ENCODE data around the gene MAP3K2.

GRCh38 chr2:127398239-127398590 is 10.4 kb upstream of the MAP3K2 start:
- TF ChIP-seq EP300 (IDR thresholded peaks at IDR 0.05) (no peak), POLR2A (IDR thresholded peaks at IDR 0.05) (no peak)
- TF ChIP-seq, protein P1, sequence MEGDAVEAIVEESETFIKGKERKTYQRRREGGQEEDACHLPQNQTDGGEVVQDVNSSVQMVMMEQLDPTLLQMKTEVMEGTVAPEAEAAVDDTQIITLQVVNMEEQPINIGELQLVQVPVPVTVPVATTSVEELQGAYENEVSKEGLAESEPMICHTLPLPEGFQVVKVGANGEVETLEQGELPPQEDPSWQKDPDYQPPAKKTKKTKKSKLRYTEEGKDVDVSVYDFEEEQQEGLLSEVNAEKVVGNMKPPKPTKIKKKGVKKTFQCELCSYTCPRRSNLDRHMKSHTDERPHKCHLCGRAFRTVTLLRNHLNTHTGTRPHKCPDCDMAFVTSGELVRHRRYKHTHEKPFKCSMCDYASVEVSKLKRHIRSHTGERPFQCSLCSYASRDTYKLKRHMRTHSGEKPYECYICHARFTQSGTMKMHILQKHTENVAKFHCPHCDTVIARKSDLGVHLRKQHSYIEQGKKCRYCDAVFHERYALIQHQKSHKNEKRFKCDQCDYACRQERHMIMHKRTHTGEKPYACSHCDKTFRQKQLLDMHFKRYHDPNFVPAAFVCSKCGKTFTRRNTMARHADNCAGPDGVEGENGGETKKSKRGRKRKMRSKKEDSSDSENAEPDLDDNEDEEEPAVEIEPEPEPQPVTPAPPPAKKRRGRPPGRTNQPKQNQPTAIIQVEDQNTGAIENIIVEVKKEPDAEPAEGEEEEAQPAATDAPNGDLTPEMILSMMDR (IDR thresholded peaks at IDR 0.05), result no peak

All from suprapubic skin (tissue), 3 donors.